H1 (cell line): Measurements from ENCODE around the gene EPHB1. TPM values are rescaled to one million over a fixed set of nuclear protein-coding genes. Genes with fewer than 3 reads are reported as not detected.

Source experiments
- CTCF ChIA-PET: fragments of 300-600 bp; sonication (Branson Sonifier 250); formaldehyde crosslinking; loops from one replicate; lab custom pipeline; 2021; ENCODE audit not compliant: partially characterized antibody; lab: Charles Lee
- POLR2A ChIA-PET: fragments of 300-600 bp; sonication (Branson Sonifier 250); formaldehyde crosslinking; loops from one replicate; lab custom pipeline; 2021; ENCODE audit warnings: inconsistent platforms; ENCODE audit not compliant: partially characterized antibody; lab: Charles Lee
- DNase-seq, 2 experiments: peaks; one replicate each; pipeline versions ENCODE4 v3.0.0 to v3.0.0-alpha.2; 2010 to 2022; ENCODE audit warnings: low spot score in 2 of 2, low read depth in 1 of 2, mixed read lengths in 1 of 2
- FAIRE-seq: peaks from 2 replicates; lab custom pipeline; 2011; peaks lifted over from hg19 to GRCh38; lab: Jason Lieb, UNC
- H2AFZ ChIP-seq: 2 replicates; pipeline ENCODE4 v1.8.1; 2012; ENCODE audit warnings: low read length, inconsistent platforms
- H2AK5ac ChIP-seq: 2 replicates; pipeline ENCODE4 v1.6.1; 2013; ENCODE audit warnings: low read depth, low read length
- H2BK120ac ChIP-seq: replicated peaks from 2 replicates; pipeline ENCODE3; 2013; ENCODE audit warnings: low read depth, low read length, inconsistent platforms
- H2BK12ac ChIP-seq: 2 replicates; pipeline ENCODE4 v1.6.1; 2013; ENCODE audit warnings: low read depth, low read length
- H2BK15ac ChIP-seq: 2 replicates; pipeline ENCODE4 v1.6.1; 2013; ENCODE audit warnings: low read length
- H2BK20ac ChIP-seq: 2 replicates; pipeline ENCODE4 v1.6.1; 2013; ENCODE audit warnings: low read length
- H2BK5ac ChIP-seq: 2 replicates; pipeline ENCODE4 v1.6.1; 2013; ENCODE audit warnings: low read depth, low read length
- H3K14ac ChIP-seq: 2 replicates; pipeline ENCODE4 v1.6.1; 2013; ENCODE audit warnings: inconsistent platforms; ENCODE audit not compliant: insufficient read length
- H3K18ac ChIP-seq: 2 replicates; pipeline ENCODE4 v1.6.1; 2013; ENCODE audit warnings: low read length; ENCODE audit errors: extremely low read depth
- H3K23ac ChIP-seq: 2 replicates; pipeline ENCODE4 v1.6.1; 2013; ENCODE audit warnings: inconsistent platforms; ENCODE audit not compliant: insufficient read length
- H3K23me2 ChIP-seq: 2 replicates; pipeline ENCODE4 v1.6.1; 2013; ENCODE audit warnings: low read depth, low read length
- H3K27ac ChIP-seq: 2 replicates; pipeline ENCODE4 v1.6.1; 2011; ENCODE audit warnings: low read depth, low read length, inconsistent platforms
- H3K27me3 ChIP-seq, 4 experiments: replicated peaks in 1 of 4; 1 replicate in 1 of 4; 2 replicates in 3 of 4; pipeline versions ENCODE4 v1.6.1 to v1.8.1; 2011 to 2013; ENCODE audit warnings: low read length in 3 of 4, mild to moderate bottlenecking in 3 of 4, inconsistent platforms in 2 of 4, mixed read lengths in 2 of 4, moderate library complexity in 1 of 4; ENCODE audit not compliant: control insufficient read depth in 3 of 4, insufficient read depth in 3 of 4; ENCODE audit errors: extremely low read depth in 1 of 4
- H3K36me3 ChIP-seq, 4 experiments: 2 replicates each; pipeline versions ENCODE4 v1.6.1 to v1.8.1; 2011 to 2013; ENCODE audit warnings: mild to moderate bottlenecking in 4 of 4, low read length in 3 of 4, moderate library complexity in 2 of 4, control low read depth in 1 of 4, inconsistent platforms in 1 of 4; ENCODE audit not compliant: insufficient read depth in 4 of 4, control insufficient read depth in 2 of 4
- H3K4ac ChIP-seq: replicated peaks from 2 replicates; pipeline ENCODE3; 2013; ENCODE audit warnings: low read length, low read depth, mixed read lengths, inconsistent platforms; ENCODE audit not compliant: insufficient read length
- H3K4me1 ChIP-seq, 4 experiments: replicated peaks in 1 of 4; 1 replicate in 1 of 4; 2 replicates in 3 of 4; pipeline versions ENCODE4 v1.6.1 to v1.8.1; 2011 to 2013; ENCODE audit warnings: low read length in 3 of 4, inconsistent platforms in 2 of 4, mixed read lengths in 1 of 4; ENCODE audit not compliant: insufficient read depth in 4 of 4, control insufficient read depth in 3 of 4
- H3K4me2 ChIP-seq, 2 experiments: 2 replicates each; pipeline versions ENCODE4 v1.6.1 to v1.8.1; 2011 to 2013; ENCODE audit warnings: low read depth in 2 of 2, low read length in 2 of 2, control low read depth in 1 of 2, inconsistent platforms in 1 of 2, mild to moderate bottlenecking in 1 of 2; ENCODE audit not compliant: insufficient read depth in 1 of 2
- H3K4me3 ChIP-seq, 4 experiments: fragments of 200-600, 300-600 bp in 1 of 4; sonication (generic), shearing (Covaris generic), sonication (Bioruptor Twin) in 1 of 4; 2 replicates each; pipeline versions ENCODE4 v1.5.1 to v1.8.1; 2011 to 2016; ENCODE audit warnings: low read length in 4 of 4, low read depth in 3 of 4, control low read depth in 2 of 4, inconsistent platforms in 2 of 4, mild to moderate bottlenecking in 2 of 4, mixed read lengths in 1 of 4, moderate library complexity in 1 of 4; ENCODE audit not compliant: insufficient read depth in 2 of 4; ENCODE audit errors: extremely low read depth in 1 of 4
- H3K56ac ChIP-seq: replicated peaks from 2 replicates; pipeline ENCODE3; 2013; ENCODE audit warnings: low read depth, mild to moderate bottlenecking, mixed read lengths, low read length, inconsistent platforms; ENCODE audit not compliant: insufficient read length
- H3K79me1 ChIP-seq: 2 replicates; pipeline ENCODE4 v1.6.1; 2013; ENCODE audit warnings: low read depth, low read length, control low read depth
- H3K79me2 ChIP-seq, 2 experiments: 2 replicates each; pipeline versions ENCODE4 v1.6.1 to v1.8.1; 2012 to 2013; ENCODE audit warnings: low read length in 2 of 2, mild to moderate bottlenecking in 2 of 2, inconsistent platforms in 1 of 2; ENCODE audit not compliant: insufficient read depth in 2 of 2, control insufficient read depth in 1 of 2
- H3K9ac ChIP-seq, 4 experiments: replicated peaks in 1 of 4; 1 replicate in 1 of 4; 2 replicates in 3 of 4; pipeline versions ENCODE4 v1.6.1 to v1.8.1; 2011 to 2013; ENCODE audit warnings: low read depth in 3 of 4, low read length in 3 of 4, control low read depth in 2 of 4, mild to moderate bottlenecking in 2 of 4, moderate library complexity in 2 of 4, inconsistent platforms in 1 of 4; ENCODE audit errors: extremely low read depth in 1 of 4
- H3K9me3 ChIP-seq, 2 experiments: 2 replicates each; pipeline versions ENCODE4 v1.6.1 to v1.8.1; 2012 to 2013; ENCODE audit warnings: mild to moderate bottlenecking in 2 of 2, moderate library complexity in 2 of 2, control low read depth in 1 of 2, inconsistent platforms in 1 of 2, low read depth in 1 of 2, low read length in 1 of 2, mixed read lengths in 1 of 2; ENCODE audit not compliant: insufficient read depth in 2 of 2
- H4K20me1 ChIP-seq, 2 experiments: replicated peaks in 1 of 2; 2 replicates each; pipeline versions ENCODE3 to v1.8.1; 2011 to 2013; ENCODE audit warnings: inconsistent platforms in 2 of 2, low read length in 2 of 2, mild to moderate bottlenecking in 1 of 2; ENCODE audit not compliant: insufficient read depth in 2 of 2, control insufficient read depth in 1 of 2
- H4K5ac ChIP-seq: 2 replicates; pipeline ENCODE4 v1.6.1; 2013; ENCODE audit warnings: low read length, low read depth, mixed read lengths, inconsistent platforms; ENCODE audit not compliant: insufficient read length
- H4K8ac ChIP-seq: 2 replicates; pipeline ENCODE4 v1.8.0; 2013; ENCODE audit warnings: mild to moderate bottlenecking, moderate library complexity, low read length, inconsistent platforms; ENCODE audit not compliant: insufficient read depth; ENCODE audit errors: extremely low read depth
- H4K91ac ChIP-seq: replicated peaks from 2 replicates; pipeline ENCODE3; 2013; ENCODE audit warnings: low read length, mixed read lengths, inconsistent platforms; ENCODE audit not compliant: insufficient read length
- CTBP2 ChIP-seq: IDR thresholded peaks from 2 replicates; pipeline ENCODE4 v1.7.0; 2011; ENCODE audit warnings: borderline replicate concordance, mild to moderate bottlenecking, moderate library complexity, mixed read lengths, low read length; ENCODE audit not compliant: insufficient read depth, insufficient read length
- EZH2 ChIP-seq: fragments of 200-600 bp; sonication (generic); IDR thresholded peaks from 2 replicates; pipeline ENCODE4 v1.7.1; 2012; ENCODE audit warnings: low read depth, mild to moderate bottlenecking, moderate library complexity, low read length, inconsistent platforms; ENCODE audit not compliant: severe bottlenecking
- POU5F1 ChIP-seq: IDR thresholded peaks from 2 replicates; pipeline ENCODE4 v1.6.1; 2011; ENCODE audit warnings: low read depth, mild to moderate bottlenecking, low read length, moderate library complexity
- RBBP5 ChIP-seq: IDR thresholded peaks from 2 replicates; pipeline ENCODE4 v1.7.1; 2012; ENCODE audit warnings: low read depth, mild to moderate bottlenecking, inconsistent platforms, low read length, moderate library complexity, borderline replicate concordance
- SUZ12 ChIP-seq: fragments of 200-600 bp; sonication (generic); IDR thresholded peaks from 2 replicates; pipeline ENCODE4 v1.6.1; 2012; ENCODE audit warnings: mild to moderate bottlenecking, inconsistent platforms, low read length, moderate library complexity, mixed read lengths
- USF2 ChIP-seq: IDR thresholded peaks from 2 replicates; pipeline ENCODE4 v1.6.1; 2011; ENCODE audit warnings: low read length, improper control_type of control experiment
- YY1 ChIP-seq: IDR thresholded peaks from 2 replicates; pipeline ENCODE4 v1.6.1; 2011; ENCODE audit warnings: low read depth, mild to moderate bottlenecking, low read length
- WGBS, 2 experiments: shearing (Covaris generic) in 1 of 2; methylation state at CpG; one replicate each; pipeline versions ENCODE4 v1.1.6 to v1.1.7; 2013 to 2015; ENCODE audit warnings: low lambda C conversion rate in 2 of 2, mixed read lengths in 2 of 2, inconsistent platforms in 1 of 2, low coverage in 1 of 2, missing lambda C conversion rate in 1 of 2; ENCODE audit not compliant: insufficient replicate concordance in 2 of 2, insufficient coverage in 1 of 2, insufficient read length in 1 of 2; ENCODE audit errors: extremely low coverage in 1 of 2, missing lambda C conversion rate in 1 of 2; 5-methylcytosine and 5-hydroxymethylcytosine counted together
- polyA plus RNA-seq, 7 experiments: library from polyadenylated mRNA; depleted of rRNA in 3 of 7; stranded (reverse) in 5 of 7; unstranded in 2 of 7; fragments of >200 nt in 5 of 7; fragments of 200-250 nt in 2 of 7; gene quantifications; 1 replicate in 5 of 7; 2 replicates in 1 of 7; 4 replicates in 1 of 7; pipeline versions ENCODE4 v1.2.1 to v1.2.3, GENCODE V29; 2011 to 2013; ENCODE audit warnings: missing spikeins in 2 of 7, mixed read lengths in 2 of 7
- total RNA-seq: library from RNA; stranded (reverse); fragmentation: NEBNext Ultra II Directional; extraction: Animal tissue kit (Norgen Biotek cat#: 25700); gene quantifications from 2 replicates; pipeline ENCODE4 v1.2.1, GENCODE V29; 2021
- TF ChIP-seq, protein P1 (sequence below): IDR thresholded peaks from 2 replicates; pipeline ENCODE4 v1.6.1; 2012; ENCODE audit warnings: inconsistent platforms

Gene EPHB1
- total and polyA plus RNA-seq, 2 of the 8 experiments (the other 6 are each of a cell fraction or from before 2014, with no cell fraction given) = 3.5 to 5.9 TPM

- no peak overlapping the region for H3K4me3 ChIP-seq
- no peak overlapping the region for H3K9ac ChIP-seq
- ChIA-PET CTCF (no interaction called here), POLR2A (no interaction called here)
- 87% methylated on average over 5 of the region's 5 CpGs; no CpG with 5 or more reads in 1 of the 2 experiments for WGBS, 2 experiments
- H2BK12ac ChIP-seq = no peak overlapping the region
- no peaks in the 10 kb centered on the region for H3K79me1 ChIP-seq
- no peak overlapping the region for H3K4me2 ChIP-seq
- no peak overlapping the region for H2BK120ac ChIP-seq
- H3K27ac ChIP-seq = no peak overlapping the region
- peaks cover 0 to 7% (median 3%) of the 10 kb centered on the region in 4 experiments; a peak in 5 of 7 replicates for H3K4me1 ChIP-seq
- no peak overlapping the region for H3K14ac ChIP-seq
- H4K20me1 ChIP-seq = no peaks in the 10 kb centered on the region
- H4K91ac ChIP-seq = no peak overlapping the region
- no peak overlapping the region for H3K18ac ChIP-seq
- H3K23me2 ChIP-seq = no peaks in the 10 kb centered on the region
- H2BK5ac ChIP-seq = no peak overlapping the region
- no peak overlapping the region for H3K23ac ChIP-seq
- no peaks in the 10 kb centered on the region for H3K79me2 ChIP-seq
- no peak overlapping the region for H3K4ac ChIP-seq
- no peaks in the 10 kb centered on the region for H3K27me3 ChIP-seq
- H2BK20ac ChIP-seq = no peak overlapping the region
- H2AFZ ChIP-seq = no peak overlapping the region
- H3K36me3 ChIP-seq = no peaks in the 10 kb centered on the region
- no peak overlapping the region for H4K8ac ChIP-seq
- no peak overlapping the region for H2AK5ac ChIP-seq
- no peak overlapping the region for H3K56ac ChIP-seq
- TF ChIP-seq, protein P1, sequence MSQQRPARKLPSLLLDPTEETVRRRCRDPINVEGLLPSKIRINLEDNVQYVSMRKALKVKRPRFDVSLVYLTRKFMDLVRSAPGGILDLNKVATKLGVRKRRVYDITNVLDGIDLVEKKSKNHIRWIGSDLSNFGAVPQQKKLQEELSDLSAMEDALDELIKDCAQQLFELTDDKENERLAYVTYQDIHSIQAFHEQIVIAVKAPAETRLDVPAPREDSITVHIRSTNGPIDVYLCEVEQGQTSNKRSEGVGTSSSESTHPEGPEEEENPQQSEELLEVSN = no peak
- TF ChIP-seq CTBP2 (no peak), USF2 (no peak), SUZ12 (no peak), RBBP5 (no peak), POU5F1 (no peak), YY1 (no peak), EZH2 (no peak)
- H3K9me3 ChIP-seq = no peaks in the 10 kb centered on the region
- FAIRE-seq (no peak), DNase-seq (no peak)
- H2BK15ac ChIP-seq = no peak overlapping the region
- no peak overlapping the region for H4K5ac ChIP-seq
Observed at GRCh38 chr3:135165260-135165659, 370.2 kb downstream of the EPHB1 start.
